Stomach (tissue), 4 donors: ENCODE data around the gene FLOT2.
"Not testable (repeated sequence)": the region's sequence is repeated elsewhere in the genome, so short reads cannot be mapped to it uniquely, and the experiment has no call there.

Source experiments
- EP300 ChIP-seq: sonication (generic); formaldehyde crosslinking; IDR thresholded peaks from one replicate; pipeline ENCODE4 v1.6.1; 2017; ENCODE audit warnings: antibody characterized with exemption
- POLR2A ChIP-seq, 4 donors: fragments of 450-650 bp; IDR thresholded peaks; one replicate each; pipeline ENCODE4 v1.6.1; 2016; ENCODE audit warnings: antibody characterized with exemption in 4 of 4, control low read depth in 2 of 4, mild to moderate bottlenecking in 1 of 4, moderate library complexity in 1 of 4
- POLR2AphosphoS5 ChIP-seq, 3 donors: sonication (generic); formaldehyde crosslinking; IDR thresholded peaks; one replicate each; pipeline ENCODE4 v1.6.1; 2016; ENCODE audit warnings: antibody characterized with exemption in 3 of 3
- TF ChIP-seq, protein P1 (sequence below), 7 experiments: fragments of 450-650 bp in 4 of 7; fragments of 200-600 bp in 3 of 7; sonication (generic) in 3 of 7; IDR thresholded peaks; one replicate each; pipeline ENCODE4 v1.5.1; 2016 to 2019; ENCODE audit warnings: antibody characterized with exemption in 7 of 7, control low read depth in 2 of 7, mild to moderate bottlenecking in 1 of 7

DNA sequence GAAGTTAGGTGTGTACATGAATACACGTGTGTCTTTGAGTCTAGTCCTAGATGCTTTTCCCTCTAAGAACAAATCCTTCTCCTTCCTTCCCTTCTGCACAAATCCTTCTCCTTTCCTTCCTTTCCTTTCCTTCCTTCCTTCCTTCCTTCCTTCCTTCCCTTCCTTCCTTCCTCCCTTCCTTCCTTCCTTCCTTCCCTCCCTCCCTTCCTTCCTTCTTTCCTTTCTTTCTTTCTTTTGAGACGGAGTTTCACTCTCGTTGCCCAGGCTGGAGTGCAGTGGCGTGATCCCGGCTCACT is 6.0 kb upstream of the FLOT2 start:
- TF ChIP-seq, protein P1, sequence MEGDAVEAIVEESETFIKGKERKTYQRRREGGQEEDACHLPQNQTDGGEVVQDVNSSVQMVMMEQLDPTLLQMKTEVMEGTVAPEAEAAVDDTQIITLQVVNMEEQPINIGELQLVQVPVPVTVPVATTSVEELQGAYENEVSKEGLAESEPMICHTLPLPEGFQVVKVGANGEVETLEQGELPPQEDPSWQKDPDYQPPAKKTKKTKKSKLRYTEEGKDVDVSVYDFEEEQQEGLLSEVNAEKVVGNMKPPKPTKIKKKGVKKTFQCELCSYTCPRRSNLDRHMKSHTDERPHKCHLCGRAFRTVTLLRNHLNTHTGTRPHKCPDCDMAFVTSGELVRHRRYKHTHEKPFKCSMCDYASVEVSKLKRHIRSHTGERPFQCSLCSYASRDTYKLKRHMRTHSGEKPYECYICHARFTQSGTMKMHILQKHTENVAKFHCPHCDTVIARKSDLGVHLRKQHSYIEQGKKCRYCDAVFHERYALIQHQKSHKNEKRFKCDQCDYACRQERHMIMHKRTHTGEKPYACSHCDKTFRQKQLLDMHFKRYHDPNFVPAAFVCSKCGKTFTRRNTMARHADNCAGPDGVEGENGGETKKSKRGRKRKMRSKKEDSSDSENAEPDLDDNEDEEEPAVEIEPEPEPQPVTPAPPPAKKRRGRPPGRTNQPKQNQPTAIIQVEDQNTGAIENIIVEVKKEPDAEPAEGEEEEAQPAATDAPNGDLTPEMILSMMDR (IDR thresholded peaks at IDR 0.05), result not testable (repeated sequence)
- not testable (repeated sequence) for TF ChIP-seq POLR2A (IDR thresholded peaks at IDR 0.05); POLR2AphosphoS5 (IDR thresholded peaks at IDR 0.05); EP300
